ENCODE measurements around the gene ZNF44. TPM values are rescaled to one million over a fixed set of nuclear protein-coding genes. Genes with fewer than 3 reads are reported as not detected.
"Not testable (repeated sequence)": the region's sequence is repeated elsewhere in the genome, so short reads cannot be mapped to it uniquely, and the experiment has no call there.

The ZNF44 gene
- polyA plus RNA-seq, 1 experiment, result 4.8 TPM

DNA sequence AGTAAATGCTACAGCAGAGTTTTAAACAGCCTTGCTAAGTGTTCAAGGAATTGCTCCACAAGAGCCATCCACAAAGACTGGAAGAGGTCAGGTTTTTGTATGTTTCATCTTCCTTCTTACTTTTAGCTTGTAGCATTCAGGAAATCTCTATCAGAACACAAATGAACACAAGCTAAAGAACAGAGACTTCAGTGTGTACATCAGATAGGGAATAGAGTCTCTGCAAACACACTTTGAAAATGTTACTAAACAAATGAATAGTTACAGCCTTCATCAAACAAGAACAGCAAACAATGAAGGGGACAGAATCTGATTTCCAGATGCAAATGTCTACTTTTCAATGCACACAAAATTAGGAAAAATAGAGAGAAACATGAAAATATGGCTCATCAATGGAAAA lies 31.0 kb upstream of the ZNF44 start:
- Histone ChIP-seq H3K4me3 (ENCODE audit: low read depth, low read length) (no peak overlapping the region), H3K27ac (ENCODE audit: low read depth, low read length) (no peak overlapping the region), H3K27me3 (ENCODE audit: control insufficient read depth, insufficient read depth, low read length) (no peaks in the 10 kb centered on the region), H3K9me3 (ENCODE audit: control insufficient read depth, insufficient read depth, low read length) (peaks cover 9% of the 10 kb centered on the region)
- ChIA-PET POLR2A (no interaction called here), CTCF (no interaction called here)
- TF ChIP-seq, protein P1, sequence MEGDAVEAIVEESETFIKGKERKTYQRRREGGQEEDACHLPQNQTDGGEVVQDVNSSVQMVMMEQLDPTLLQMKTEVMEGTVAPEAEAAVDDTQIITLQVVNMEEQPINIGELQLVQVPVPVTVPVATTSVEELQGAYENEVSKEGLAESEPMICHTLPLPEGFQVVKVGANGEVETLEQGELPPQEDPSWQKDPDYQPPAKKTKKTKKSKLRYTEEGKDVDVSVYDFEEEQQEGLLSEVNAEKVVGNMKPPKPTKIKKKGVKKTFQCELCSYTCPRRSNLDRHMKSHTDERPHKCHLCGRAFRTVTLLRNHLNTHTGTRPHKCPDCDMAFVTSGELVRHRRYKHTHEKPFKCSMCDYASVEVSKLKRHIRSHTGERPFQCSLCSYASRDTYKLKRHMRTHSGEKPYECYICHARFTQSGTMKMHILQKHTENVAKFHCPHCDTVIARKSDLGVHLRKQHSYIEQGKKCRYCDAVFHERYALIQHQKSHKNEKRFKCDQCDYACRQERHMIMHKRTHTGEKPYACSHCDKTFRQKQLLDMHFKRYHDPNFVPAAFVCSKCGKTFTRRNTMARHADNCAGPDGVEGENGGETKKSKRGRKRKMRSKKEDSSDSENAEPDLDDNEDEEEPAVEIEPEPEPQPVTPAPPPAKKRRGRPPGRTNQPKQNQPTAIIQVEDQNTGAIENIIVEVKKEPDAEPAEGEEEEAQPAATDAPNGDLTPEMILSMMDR (IDR thresholded peaks at IDR 0.05; ENCODE audit: low read depth, low read length), result no peak
- no peak for DNase-seq (ENCODE audit: low read depth, low spot score)

DNA sequence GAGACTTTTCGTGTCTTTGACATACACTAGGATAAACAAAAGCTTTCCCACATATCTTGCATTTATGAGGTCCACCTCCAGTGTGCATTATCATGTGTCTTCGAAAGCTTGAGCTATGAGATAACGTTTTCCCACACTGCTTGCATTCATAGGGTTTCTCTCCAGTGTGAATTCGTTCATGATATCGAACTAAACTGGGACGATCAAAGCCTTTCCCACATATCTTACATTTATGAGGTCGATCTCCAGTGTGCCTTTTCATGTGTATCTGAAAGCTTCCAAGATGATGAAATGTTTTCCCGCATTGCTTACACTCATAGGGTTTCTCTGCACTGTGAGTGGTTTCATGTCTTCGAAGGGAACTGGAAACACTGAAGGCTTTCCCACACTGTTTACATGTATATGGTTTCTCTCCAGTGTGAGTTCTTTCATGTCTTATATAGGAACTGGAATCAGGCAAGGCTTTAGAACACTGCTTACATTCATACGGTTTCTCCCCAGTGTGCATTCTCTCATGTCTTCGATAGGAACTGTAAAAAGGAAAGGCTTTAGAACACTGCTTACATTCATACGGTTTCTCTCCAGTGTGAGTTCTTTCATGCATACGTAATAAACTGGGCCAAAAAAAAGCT lies 24.2 kb upstream of the ZNF44 start:
- TF ChIP-seq, protein P1 (IDR thresholded peaks at IDR 0.05; ENCODE audit: low read depth, low read length), result no peak
- ChIA-PET POLR2A (no interaction called here), CTCF (no interaction called here)
- DNase-seq (ENCODE audit: low read depth, low spot score), result no peak
- Histone ChIP-seq H3K4me3 (ENCODE audit: low read depth, low read length) (no peak overlapping the region), H3K27ac (ENCODE audit: low read depth, low read length) (no peak overlapping the region), H3K27me3 (ENCODE audit: control insufficient read depth, insufficient read depth, low read length) (no peaks in the 10 kb centered on the region), H3K9me3 (ENCODE audit: control insufficient read depth, insufficient read depth, low read length) (peaks cover 48% of the 10 kb centered on the region)

DNA sequence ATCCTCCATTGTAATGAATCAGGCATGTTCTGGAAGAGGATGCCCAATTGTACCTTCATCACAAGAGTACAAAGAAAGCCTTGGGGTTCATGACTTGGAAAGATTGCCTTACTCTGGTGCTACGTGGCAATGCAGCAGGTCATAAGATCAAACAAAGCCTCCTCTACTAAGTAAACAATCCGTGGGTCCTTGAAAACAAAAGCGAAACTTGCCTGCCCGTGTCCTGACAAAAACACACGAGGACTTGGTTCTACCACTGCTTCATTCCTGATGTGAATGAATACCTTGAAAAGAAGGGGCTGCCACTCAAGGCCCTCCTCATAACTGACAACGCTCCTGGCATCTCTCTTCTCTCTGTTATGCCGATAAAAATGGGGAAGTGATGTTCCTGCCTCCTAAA lies 19.9 kb upstream of the ZNF44 start:
- no peak for DNase-seq (ENCODE audit: low read depth, low spot score)
- H3K27ac ChIP-seq (ENCODE audit: low read depth, low read length), result no peak overlapping the region
- CTCF ChIA-PET, result interaction anchor here (0.6 to 2.7 kb wide), 2 partner anchors 19 to 185 kb away, joined by 3 to 7 read pairs; partner anchors contain the start of gene ZNF563

DNA sequence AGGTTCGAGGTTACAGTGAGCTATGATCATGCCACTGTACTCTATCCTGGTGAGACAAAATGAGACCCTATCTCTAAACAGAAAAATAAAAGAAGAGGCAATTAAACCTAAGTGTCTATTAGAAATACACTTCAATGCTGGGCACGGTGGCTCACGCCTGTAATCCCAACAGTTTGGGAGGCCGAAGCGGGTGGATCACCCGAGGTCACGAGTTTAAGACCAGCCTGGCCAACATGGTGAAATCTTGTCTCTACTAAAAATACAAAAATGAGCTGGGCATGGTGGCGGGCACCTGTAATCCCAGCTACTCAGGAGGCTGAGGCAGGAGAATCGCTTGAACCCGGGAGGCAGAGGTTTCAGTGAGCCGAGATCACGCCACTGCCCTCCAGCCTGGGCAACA lies 14.2 kb upstream of the ZNF44 start:
- POLR2A ChIA-PET; DNase-seq (ENCODE audit: low read depth, low spot score); H3K27me3 ChIP-seq (ENCODE audit: control insufficient read depth, insufficient read depth, low read length); CTCF ChIA-PET; H3K27ac ChIP-seq (ENCODE audit: low read depth, low read length); H3K4me3 ChIP-seq (ENCODE audit: low read depth, low read length): not testable (repeated sequence)
- H3K9me3 ChIP-seq (ENCODE audit: control insufficient read depth, insufficient read depth, low read length), result peaks cover 22% of the 10 kb centered on the region

More for the DNA sequence above, 19.9 kb upstream of the ZNF44 start:
- Histone ChIP-seq H3K4me3 (ENCODE audit: low read depth, low read length) (no peak overlapping the region), H3K27me3 (ENCODE audit: control insufficient read depth, insufficient read depth, low read length) (no peaks in the 10 kb centered on the region), H3K9me3 (ENCODE audit: control insufficient read depth, insufficient read depth, low read length) (peaks cover 43% of the 10 kb centered on the region)
- TF ChIP-seq, protein P1 (IDR thresholded peaks at IDR 0.05; ENCODE audit: low read depth, low read length), result no peak
- POLR2A ChIA-PET, result no interaction called here

DNA sequence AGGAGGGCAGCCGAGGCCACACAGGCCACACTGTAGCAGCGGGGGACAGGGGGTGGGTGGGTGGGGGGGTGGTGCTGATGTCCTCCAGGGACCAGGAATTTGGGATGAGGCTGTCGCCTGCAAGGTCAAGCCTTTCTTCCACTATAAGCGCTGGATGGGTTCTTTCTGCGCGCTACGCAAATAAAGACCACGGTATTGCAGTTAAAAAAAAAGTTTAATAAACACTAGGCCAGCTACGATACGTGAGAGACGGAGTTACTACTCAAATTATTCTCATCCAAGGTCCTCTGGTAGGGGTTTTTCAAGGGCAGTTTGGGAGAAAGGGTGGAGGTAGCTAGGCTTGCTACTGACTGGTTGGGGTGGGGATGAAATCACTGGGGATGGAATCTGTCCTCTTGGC lies 508 bp upstream of the ZNF44 start:
- no peak for DNase-seq (ENCODE audit: low read depth, low spot score)
- CTCF ChIA-PET, result no interaction called here
- Histone ChIP-seq H3K27ac (ENCODE audit: low read depth, low read length) (no peak overlapping the region), H3K27me3 (ENCODE audit: control insufficient read depth, insufficient read depth, low read length) (no peaks in the 10 kb centered on the region), H3K4me3 (ENCODE audit: low read depth, low read length) (peak overlapping the region; percentile 98), H3K9me3 (ENCODE audit: control insufficient read depth, insufficient read depth, low read length) (peaks cover 4% of the 10 kb centered on the region; the same call in 1 of the 2 replicates)
- TF ChIP-seq, protein P1 (IDR thresholded peaks at IDR 0.05; ENCODE audit: low read depth, low read length), result no peak
- POLR2A ChIA-PET, result interaction anchor here (0.6 to 0.9 kb wide), 2 partner anchors 39 to 131 kb away, joined by 3 read pairs; no protein-coding TSS in a partner anchor

Measured in AG04450 (cell line).